Lower leg skin (tissue), 3 donors: ENCODE data around the gene LRP3.
"Not testable (repeated sequence)": the region's sequence is repeated elsewhere in the genome, so short reads cannot be mapped to it uniquely, and the experiment has no call there.

Source experiments
- CTCF ChIP-seq, 3 donors: fragments of 450-650 bp; IDR thresholded peaks; one replicate each; pipeline ENCODE4 v1.5.1; 2016; ENCODE audit warnings: antibody characterized with exemption in 3 of 3, mild to moderate bottlenecking in 3 of 3, moderate library complexity in 2 of 3
- POLR2A ChIP-seq, 2 donors: fragments of 450-650 bp; IDR thresholded peaks; one replicate each; pipeline ENCODE4 v1.6.1; 2016 to 2017; ENCODE audit warnings: antibody characterized with exemption in 2 of 2, mild to moderate bottlenecking in 1 of 2, moderate library complexity in 1 of 2

- not testable (repeated sequence) for TF ChIP-seq CTCF, POLR2A (IDR thresholded peaks at IDR 0.05)
Observed at GRCh38 chr19:33222255-33222654, 28.1 kb downstream of the LRP3 start.
